ENCODE results near the gene DENND1A.

DENND1A gene

GRCh38 chr9:123376218-123377071 lies 553.5 kb downstream of the DENND1A start:
- DNase-seq, result no peak

- no peak for DNase-seq
Observed at GRCh38 chr9:123375469-123376132, 554.3 kb downstream of the DENND1A start.

GRCh38 chr9:123373946-123374345 lies 556.0 kb downstream of the DENND1A start:
- no peak for DNase-seq

GRCh38 chr9:123373447-123373923 lies 556.4 kb downstream of the DENND1A start:
- no peak for DNase-seq

GRCh38 chr9:123372766-123373446 lies 557.0 kb downstream of the DENND1A start:
- DNase-seq, result no peak

- no peak for DNase-seq
Observed at GRCh38 chr9:123371805-123372590, 557.9 kb downstream of the DENND1A start.

GRCh38 chr9:123371228-123371584 lies 558.7 kb downstream of the DENND1A start:
- DNase-seq, result no peak

- DNase-seq, result no peak
Observed at GRCh38 chr9:123370526-123371227, 559.2 kb downstream of the DENND1A start.

- DNase-seq, result no peak
Observed at GRCh38 chr9:123370108-123370507, 559.8 kb downstream of the DENND1A start.

- no peak for DNase-seq
Observed at GRCh38 chr9:123369296-123369695, 560.6 kb downstream of the DENND1A start.

GRCh38 chr9:123368536-123369153 lies 561.3 kb downstream of the DENND1A start:
- no peak for DNase-seq

GRCh38 chr9:123368023-123368422 lies 561.9 kb downstream of the DENND1A start:
- DNase-seq, result no peak

- no peak for DNase-seq
Observed at GRCh38 chr9:123365881-123366528, 563.9 kb downstream of the DENND1A start.

GRCh38 chr9:123365287-123365880 lies 564.5 kb downstream of the DENND1A start:
- DNase-seq, result no peak

GRCh38 chr9:123364241-123364824 lies 565.6 kb downstream of the DENND1A start:
- no peak for DNase-seq

- DNase-seq, result no peak
Observed at GRCh38 chr9:123362856-123363255, 567.1 kb downstream of the DENND1A start.

- DNase-seq, result no peak
Observed at GRCh38 chr9:123361731-123362510, 568.0 kb downstream of the DENND1A start.

GRCh38 chr9:123361086-123361730 lies 568.7 kb downstream of the DENND1A start:
- DNase-seq, result no peak

All from activated CD4-positive, alpha-beta T cell treated with anti-CD3 and anti-CD28 coated beads, Interleukin-2, Interleukin-6, amounts not matched to agents 100 ng/mL and 50 ng/mL, durations not matched to agents 16 hours and 8 hours (primary cell).